NB4 (cell line): Measurements from ENCODE around the gene ANO10.
"Not testable (repeated sequence)": the region's sequence is repeated elsewhere in the genome, so short reads cannot be mapped to it uniquely, and the experiment has no call there.

Experiments
- CTCF ChIP-seq: IDR thresholded peaks from one replicate; pipeline ENCODE4 v1.5.1; 2012; ENCODE audit warnings: low read depth, low read length
- MAX ChIP-seq: IDR thresholded peaks from 2 replicates; pipeline ENCODE4 v1.6.1; 2011; ENCODE audit warnings: low read depth, low read length
- MYC ChIP-seq: IDR thresholded peaks from 2 replicates; pipeline ENCODE4 v1.6.1; 2011; ENCODE audit warnings: low read depth, low read length
- POLR2A ChIP-seq: IDR thresholded peaks from 2 replicates; pipeline ENCODE4 v1.6.1; 2011; ENCODE audit warnings: mild to moderate bottlenecking; ENCODE audit not compliant: insufficient read length; ENCODE audit errors: extremely low read depth

GRCh38 chr3:43599959-43600358 is 21.9 kb downstream of the ANO10 start:
- TF ChIP-seq CTCF, POLR2A, MAX, MYC: not testable (repeated sequence)
